ENCODE measurements around the gene SCN8A. TPM values are rescaled to one million over a fixed set of nuclear protein-coding genes. Genes with fewer than 3 reads are reported as not detected.
"Not testable (repeated sequence)": the region's sequence is repeated elsewhere in the genome, so short reads cannot be mapped to it uniquely, and the experiment has no call there.

The SCN8A gene
- total RNA-seq = under 0.01 and 0.44 TPM in 2 replicates

DNA sequence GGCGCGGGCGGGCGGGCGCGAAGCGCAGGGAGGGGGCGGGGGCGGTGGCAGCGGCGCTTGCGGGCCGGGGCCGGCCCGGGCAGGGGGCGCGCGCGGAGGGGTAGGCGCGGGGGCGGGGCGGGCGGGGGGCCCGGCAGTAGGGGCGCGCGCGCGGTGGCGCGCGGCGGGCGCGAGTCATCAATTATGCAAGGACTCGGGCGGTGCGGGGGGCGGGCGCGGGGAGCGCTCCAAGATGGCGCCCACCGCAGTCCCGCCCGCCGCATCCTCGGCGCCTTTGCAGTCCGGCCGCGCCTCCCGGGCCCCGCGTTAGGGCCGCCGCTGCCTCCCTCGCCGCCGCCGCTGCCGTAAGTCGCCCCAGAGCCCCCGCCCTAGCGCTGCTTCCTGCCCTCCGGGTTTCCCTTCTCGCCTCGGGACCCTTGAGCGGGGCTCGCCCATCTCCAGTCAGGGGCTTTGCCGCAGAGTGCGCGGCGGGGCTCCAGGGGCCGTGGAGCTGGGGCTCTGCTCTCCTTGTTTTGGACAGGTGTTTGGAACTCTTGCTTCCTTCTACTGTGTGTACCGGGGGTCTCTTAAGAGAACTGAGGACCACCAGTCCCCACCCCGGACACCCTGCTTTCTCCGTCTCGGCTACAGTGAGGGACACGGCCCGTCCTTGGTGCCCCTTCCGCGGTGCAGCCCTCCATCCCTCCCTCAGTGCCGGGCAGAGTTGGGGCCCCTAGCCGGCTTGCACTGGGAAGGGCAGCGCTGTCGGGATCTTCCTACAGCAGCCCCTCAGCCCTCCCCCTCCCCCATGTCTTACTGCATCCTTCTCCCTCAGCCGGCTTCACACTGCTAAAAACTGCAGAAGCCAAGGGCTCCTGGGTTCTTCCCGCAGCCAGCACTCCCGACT, at the start of gene SCN8A:
SCN8A (plus strand) TSS at position 218 of the 886 bp plus-strand sequence. CDS start 71,585 bp downstream, outside the sequence.
- DNase-seq (ENCODE audit: low read depth in 2 of 2) = peak; percentile 14 to 21

- DNase-seq (ENCODE audit: low read depth in 2 of 2) = no peak
These were observed 44.9 kb upstream of the SCN8A start for GRCh38 chr12:51546097-51546496.

DNA sequence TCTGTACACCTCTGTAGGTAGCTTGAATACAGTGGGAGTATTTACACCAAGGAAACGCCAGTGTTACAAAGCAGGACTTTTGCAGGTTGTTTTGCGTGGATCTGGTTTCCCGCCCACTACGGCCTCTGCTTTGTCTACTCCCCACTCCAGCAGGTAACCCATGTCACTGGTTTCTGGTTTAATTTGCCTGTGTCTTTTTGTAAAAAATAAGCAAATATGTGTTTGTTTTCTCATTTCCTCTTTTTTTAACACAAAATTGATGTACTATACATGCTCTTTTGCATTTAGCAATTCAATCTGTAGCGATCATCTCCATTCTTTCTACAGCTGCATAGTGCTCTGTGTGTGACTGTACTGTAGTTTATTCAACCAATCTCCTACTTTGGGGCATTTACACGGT, 43.4 kb upstream of the SCN8A start:
- no peak for DNase-seq (ENCODE audit: low read depth in 2 of 2)

DNA sequence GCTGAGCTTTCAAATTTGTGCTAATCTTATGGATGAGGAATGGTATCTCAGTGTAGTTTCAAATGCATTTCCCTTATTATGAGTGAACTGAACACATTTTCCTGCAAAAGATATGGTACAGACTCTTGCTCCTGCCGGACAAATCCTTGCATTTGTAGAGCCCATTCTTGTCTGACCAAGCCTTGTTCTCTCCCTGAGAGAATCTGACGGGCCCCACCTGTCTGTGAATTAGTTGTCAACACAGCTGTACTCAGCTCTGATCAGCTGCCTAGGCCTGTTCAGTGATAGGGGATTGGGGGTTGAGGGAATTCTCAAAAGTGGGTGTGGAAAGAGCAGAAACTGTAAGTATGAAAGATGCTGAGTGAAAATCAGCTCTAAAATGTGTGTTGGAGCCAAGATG, 42.8 kb upstream of the SCN8A start:
- DNase-seq (ENCODE audit: low read depth in 2 of 2) = no peak

DNA sequence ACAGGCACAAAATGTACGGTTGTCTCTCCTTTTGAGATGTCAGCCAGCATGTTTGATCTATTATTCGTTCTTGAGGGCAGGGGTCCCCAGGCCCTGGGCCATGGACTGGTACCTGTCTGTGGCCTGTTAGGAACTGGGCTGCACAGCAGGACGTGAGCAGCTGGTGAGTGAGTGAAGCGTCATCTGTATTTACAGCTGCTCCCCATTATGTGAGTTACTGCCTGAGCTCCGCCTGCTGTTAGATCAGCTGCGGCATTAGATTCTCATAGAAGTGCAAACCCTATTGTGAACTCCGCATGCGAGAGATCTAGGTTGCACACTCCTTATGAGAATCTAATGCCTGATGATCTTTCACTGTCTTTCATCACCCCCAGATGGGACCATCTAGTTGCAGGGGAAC, 41.4 kb upstream of the SCN8A start:
- no peak for DNase-seq (ENCODE audit: low read depth in 2 of 2)

GRCh38 chr12:51568271-51569032, 22.6 kb upstream of the SCN8A start:
- DNase-seq (ENCODE audit: low read depth in 2 of 2) = not testable (repeated sequence)

DNA sequence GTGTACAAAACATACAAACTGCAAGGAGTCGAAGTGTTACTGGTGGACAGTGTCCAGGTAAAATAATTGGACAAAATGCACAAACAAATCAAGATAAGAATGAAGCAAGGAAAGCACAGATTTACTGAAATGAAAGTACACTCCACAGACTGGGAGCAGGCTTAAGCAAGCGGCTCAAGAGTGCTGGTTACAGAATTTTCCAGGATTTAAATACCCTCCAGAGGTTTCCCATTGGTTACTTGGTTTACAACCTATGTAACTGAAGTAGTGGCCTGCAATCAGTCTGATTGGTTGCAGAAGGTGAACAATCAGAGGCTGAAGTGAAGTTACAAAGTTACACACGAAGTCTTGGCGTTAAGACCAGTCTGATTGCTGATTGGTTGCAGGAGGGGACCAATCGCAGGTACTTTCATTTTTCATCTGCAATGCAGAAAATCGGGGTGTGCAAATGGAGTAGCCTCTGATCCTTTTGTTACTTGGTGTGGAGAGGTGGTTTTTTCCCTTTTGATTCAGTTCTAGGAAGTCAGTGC, 11.6 kb upstream of the SCN8A start:
- DNase-seq (ENCODE audit: low read depth in 2 of 2) = no peak

DNA sequence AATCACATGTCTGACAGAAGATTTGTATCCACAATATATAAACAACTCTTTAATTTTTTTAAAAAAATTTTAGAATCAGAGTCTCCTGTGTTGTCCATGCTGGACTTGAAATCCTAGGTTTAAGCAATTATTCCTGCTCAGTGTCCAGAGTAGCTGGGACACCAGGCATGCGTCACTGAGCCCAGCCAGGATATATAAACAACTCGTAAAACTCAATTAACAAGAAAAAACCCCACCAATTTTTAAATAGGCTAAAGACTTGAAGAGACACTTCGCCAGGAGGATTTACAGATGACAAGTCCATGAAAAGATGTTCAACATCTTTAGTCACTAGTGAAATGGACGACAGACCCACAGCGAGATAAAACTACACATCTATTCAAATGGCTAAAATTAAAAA, 2.0 kb upstream of the SCN8A start:
- DNase-seq (ENCODE audit: low read depth in 2 of 2) = no peak

DNA sequence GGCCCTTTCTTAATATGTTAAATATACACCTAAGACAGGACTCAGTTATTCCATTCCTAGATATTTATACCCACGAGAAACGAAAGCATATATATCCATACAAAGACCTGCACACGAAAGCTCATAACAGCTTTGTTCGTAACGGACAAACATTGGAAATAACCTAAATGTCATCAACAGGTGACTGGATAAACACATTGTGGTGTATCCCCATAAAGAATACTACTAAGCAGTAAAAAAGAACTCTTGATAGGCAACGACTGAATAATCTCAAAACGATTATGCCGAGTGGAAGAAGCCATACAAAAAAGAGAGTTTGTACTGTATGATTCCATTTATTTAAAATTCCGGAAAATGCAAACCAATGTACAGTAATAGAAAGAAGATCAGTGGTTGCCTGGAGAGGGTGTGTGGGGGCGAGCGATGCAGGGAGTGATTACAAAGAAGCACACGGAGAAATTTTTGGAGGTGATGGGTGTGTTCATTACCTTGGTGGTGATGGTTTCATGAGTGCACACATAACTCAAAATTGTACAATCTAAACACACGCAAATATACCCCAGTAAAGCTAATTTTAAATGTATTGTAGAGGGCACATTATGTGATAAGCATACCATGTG, 1.4 kb upstream of the SCN8A start:
- DNase-seq (ENCODE audit: low read depth in 2 of 2) = no peak

GRCh38 chr12:51590347-51591015, 552 bp upstream of the SCN8A start:
- DNase-seq (ENCODE audit: low read depth in 2 of 2) = peak; percentile 50 to 65

- DNase-seq (ENCODE audit: low read depth in 2 of 2) = peak in 1 of 2 donors; percentile 13
These were observed 1.1 kb downstream of the SCN8A start for GRCh38 chr12:51592034-51592705.

DNA sequence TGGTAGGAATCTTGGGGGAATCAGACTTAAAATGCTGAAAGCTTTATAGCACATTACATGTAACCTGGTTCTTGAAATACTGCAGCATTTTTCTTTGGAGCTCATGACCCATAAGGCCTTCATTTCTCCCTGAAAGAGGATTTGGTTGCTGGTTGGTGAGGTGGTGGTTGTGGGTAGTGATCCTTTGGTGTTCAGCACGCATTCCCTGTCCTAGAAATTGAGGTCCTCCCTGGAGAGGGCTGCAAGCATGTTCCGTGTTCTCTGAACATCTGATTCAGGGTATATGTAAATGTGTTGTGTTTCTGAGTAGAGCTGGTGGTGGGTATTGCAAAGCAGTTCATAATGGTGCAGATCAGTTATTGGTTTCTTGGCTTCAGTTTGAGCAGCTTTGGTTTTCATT, 2.0 kb downstream of the SCN8A start:
- DNase-seq (ENCODE audit: low read depth in 2 of 2) = no peak

GRCh38 chr12:51593539-51593938, 2.5 kb downstream of the SCN8A start:
- DNase-seq (ENCODE audit: low read depth in 2 of 2) = peak; percentile 73 to 77

- no peak for DNase-seq (ENCODE audit: low read depth in 2 of 2)
These were observed 7.1 kb downstream of the SCN8A start for GRCh38 chr12:51598156-51598555.

GRCh38 chr12:51600721-51601120, 9.7 kb downstream of the SCN8A start:
- no peak for DNase-seq (ENCODE audit: low read depth in 2 of 2)

- no peak for DNase-seq (ENCODE audit: low read depth in 2 of 2)
These were observed 10.2 kb downstream of the SCN8A start for GRCh38 chr12:51601241-51601640.

- not testable (repeated sequence) for DNase-seq (ENCODE audit: low read depth in 2 of 2)
These were observed 14.9 kb downstream of the SCN8A start for GRCh38 chr12:51605896-51606295.

DNA sequence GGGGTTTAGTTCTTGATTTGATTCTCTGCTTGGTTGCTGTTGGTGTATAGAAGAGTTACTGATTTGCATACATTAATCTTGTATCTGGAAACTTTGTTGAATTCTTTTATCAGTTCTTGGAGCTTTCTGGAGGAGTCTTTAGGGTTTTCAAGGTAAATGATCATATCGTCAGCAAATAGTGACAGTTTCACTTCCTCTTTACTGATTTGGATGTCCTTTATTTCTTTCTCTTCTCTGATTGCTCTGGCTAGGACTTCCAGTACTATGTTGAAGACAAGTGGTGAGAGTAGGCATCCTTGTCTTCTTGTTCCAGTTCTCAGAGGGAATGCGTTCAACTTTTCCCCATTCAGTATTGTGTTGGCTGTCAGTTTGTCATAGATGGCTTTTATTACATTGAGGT, 16.2 kb downstream of the SCN8A start:
- DNase-seq (ENCODE audit: low read depth in 2 of 2) = not testable (repeated sequence)

DNA sequence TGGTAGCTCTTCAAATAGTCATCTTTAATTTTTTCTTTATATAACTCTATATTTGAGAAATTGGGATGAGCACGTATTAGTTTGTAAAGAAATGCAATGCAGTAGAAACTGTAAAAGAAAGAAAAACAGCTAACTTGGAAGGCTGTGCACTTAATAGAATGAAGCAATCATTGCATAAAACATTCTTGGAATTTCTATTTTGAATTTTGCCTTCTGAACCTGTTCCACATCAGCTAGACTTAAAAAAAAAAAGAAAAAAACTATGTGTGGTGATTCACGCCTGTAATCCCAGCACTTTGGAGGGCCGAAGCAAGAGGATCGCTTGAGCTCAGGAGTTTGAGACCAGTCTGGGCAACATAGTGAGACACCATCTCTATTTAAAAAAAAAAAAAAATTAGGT, 29.4 kb downstream of the SCN8A start:
- DNase-seq (ENCODE audit: low read depth in 2 of 2) = no peak

- peak; percentile 57 to 77 for DNase-seq (ENCODE audit: low read depth in 2 of 2)
These were observed 30.3 kb downstream of the SCN8A start for GRCh38 chr12:51621156-51621922.

Measured in lung microvascular endothelial cell (primary cell).